Kidney capillary endothelial cell (primary cell): Measurements from ENCODE around the gene CHRNG.

Experiments
- DNase-seq: peaks from one replicate; pipeline ENCODE4 v3.0.0-alpha.2; 2018; ENCODE audit warnings: low spot score

Gene CHRNG

GRCh38 chr2:232578626-232579025, 39.1 kb downstream of the CHRNG start:
- DNase-seq, result no peak

- no peak for DNase-seq
Observed at GRCh38 chr2:232580648-232580981, 41.1 kb downstream of the CHRNG start.

GRCh38 chr2:232581725-232582124, 42.2 kb downstream of the CHRNG start:
- DNase-seq, result no peak

DNA sequence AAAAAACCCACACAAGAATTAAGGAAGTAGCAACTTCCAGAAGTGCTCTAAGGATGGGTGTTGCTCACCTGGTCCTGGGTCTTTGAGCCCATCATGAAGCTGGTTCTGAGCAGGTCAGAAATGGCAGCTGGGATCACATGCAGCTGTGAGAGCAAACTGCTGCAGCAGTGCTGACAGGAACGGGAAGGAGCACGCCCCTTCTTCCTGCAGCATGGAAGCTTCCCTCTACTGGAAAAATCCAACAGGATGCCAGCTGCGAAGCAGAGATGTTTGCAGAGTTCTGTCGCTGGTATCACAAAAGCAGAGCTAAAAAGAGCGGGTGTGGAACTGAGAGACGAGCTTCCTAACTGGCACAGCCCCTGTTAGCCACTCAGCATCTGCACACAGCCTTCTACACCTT, 44.7 kb downstream of the CHRNG start:
- peak; percentile 12 for DNase-seq

DNA sequence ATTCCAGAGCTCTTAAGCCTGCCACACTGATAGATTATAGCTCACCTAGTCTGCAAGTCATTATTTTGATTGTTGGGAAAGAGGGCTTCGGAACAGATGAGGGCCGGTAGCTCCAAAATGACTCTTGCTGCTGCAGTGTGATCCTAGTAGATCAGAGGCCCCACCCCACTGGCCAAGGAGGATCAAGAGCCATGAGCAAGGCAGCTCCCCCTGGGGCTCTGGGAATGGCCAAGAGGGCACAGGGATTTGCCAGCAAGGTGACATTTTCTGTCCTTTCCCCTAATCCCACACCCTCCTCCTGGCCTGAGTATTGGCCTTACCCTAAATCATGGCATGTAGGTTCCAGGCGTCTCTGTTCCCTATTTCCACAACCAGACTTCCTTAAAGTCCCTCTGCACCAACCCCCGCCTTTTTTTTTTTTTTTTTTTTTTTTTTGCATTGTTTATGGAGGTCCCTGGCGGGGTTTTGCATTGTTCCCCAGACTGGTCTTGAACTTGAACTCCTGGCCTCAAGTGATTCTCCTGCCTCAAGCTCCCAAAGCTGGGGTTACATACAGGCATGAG, 47.5 kb downstream of the CHRNG start:
- DNase-seq, result no peak

DNA sequence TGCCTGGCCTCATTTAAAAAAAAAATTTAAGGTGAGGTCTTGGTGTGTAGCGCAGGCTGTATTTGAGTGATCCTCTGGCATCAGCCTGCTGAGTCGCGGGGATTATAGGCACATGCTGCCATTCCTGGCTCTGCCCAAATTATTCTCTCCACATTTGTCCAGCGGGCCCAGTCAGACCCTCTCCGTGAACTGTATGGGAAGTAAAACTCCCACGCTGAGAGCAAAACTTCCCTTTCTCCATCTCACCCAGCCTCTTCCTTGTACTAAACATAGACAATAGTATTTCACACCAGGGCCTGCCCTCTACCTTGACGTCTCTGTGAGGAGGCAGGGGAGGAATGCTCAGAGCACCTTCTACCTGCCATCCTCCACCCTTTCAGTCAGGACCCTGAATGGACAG, 48.0 kb downstream of the CHRNG start:
- no peak for DNase-seq

GRCh38 chr2:232588031-232588430, 48.5 kb downstream of the CHRNG start:
- no peak for DNase-seq

DNA sequence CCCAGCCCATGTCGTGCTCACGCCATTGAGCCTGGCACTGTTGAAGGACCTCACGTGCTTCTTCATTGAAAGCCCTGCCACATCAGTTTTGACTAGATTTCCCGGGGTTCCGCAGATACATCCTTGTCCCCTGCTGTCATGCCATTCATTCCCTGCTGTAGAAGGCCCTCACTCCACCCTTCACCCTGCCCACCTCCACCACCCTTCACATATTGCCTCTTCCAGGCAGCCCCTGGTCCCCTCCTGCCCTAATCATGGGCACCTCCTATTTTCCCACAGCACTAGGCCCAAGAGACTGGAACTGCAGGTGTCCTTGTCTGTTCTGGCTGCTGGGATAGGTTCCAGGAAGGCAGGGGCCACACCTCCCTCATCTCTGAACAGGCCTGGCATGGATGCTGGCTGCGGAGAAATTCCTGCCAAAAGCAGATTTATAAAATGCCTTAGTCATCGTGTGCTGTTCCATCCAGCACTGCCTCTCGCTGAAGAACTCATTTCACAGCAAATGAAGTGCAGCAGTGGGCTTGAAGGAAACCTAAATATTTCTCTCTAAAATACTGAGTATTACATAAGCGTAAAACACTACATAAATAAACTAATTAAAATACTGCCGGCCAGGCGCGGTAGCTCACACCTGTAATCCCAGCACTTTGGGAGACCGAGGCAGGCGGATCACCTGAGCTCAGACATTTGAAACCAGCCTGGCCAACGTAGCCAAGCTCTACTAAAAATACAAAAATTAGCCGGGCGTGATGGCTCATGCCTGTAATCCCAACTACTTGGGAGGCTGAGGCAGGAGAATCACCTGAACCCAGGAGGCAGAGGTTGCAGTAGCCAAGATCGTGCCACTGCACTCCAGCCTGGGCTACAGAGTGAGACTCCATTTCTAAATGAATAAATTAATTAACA, 49.4 kb downstream of the CHRNG start:
- DNase-seq, result no peak

GRCh38 chr2:232592772-232593395, 53.4 kb downstream of the CHRNG start:
- DNase-seq, result peak; percentile 72

- no peak for DNase-seq
Observed at GRCh38 chr2:232593982-232594381, 54.5 kb downstream of the CHRNG start.
